Measurements from ENCODE around the gene FEN1.
A peak's percentile ranks its signal among the peaks of the same experiment; 100 is the strongest.

Gene FEN1

GRCh38 chr11:61749591-61750217 is 43.0 kb upstream of the FEN1 start:
- no peak overlapping the region for H3K4me3 ChIP-seq (ENCODE audit: low read depth in 1 of 5, low read length in 5 of 5)
- H3K27ac ChIP-seq (ENCODE audit: low read depth, low read length), result no peak overlapping the region
- H3K4me1 ChIP-seq (ENCODE audit: control insufficient read depth in 5 of 5, insufficient read depth in 5 of 5, low read length in 5 of 5), result peaks cover 0 to 21% (median 16%) of the 10 kb centered on the region in 5 donors
- peaks cover 0 to 4% (median 0%) of the 10 kb centered on the region in 5 donors for H3K36me3 ChIP-seq (ENCODE audit: control insufficient read depth in 5 of 5, insufficient read depth in 5 of 5, low read length in 5 of 5)
- H3K9ac ChIP-seq (ENCODE audit: low read length in 5 of 5), result no peak overlapping the region
- H3K27me3 ChIP-seq (ENCODE audit: control insufficient read depth in 5 of 5, insufficient read depth in 4 of 5, low read length in 5 of 5), result peaks cover 0 to 11% (median 3%) of the 10 kb centered on the region in 5 donors
- no peaks in the 10 kb centered on the region for H3K9me3 ChIP-seq (ENCODE audit: control insufficient read depth in 5 of 5, low read length in 5 of 5)

- Histone ChIP-seq H3K36me3 (ENCODE audit: control insufficient read depth in 5 of 5, insufficient read depth in 5 of 5, low read length in 5 of 5) (no peaks in the 10 kb centered on the region), H3K4me3 (ENCODE audit: low read depth in 1 of 5, low read length in 5 of 5) (no peak overlapping the region), H3K9ac (ENCODE audit: low read length in 5 of 5) (no peak overlapping the region), H3K27ac (ENCODE audit: low read depth, low read length) (no peak overlapping the region), H3K9me3 (ENCODE audit: control insufficient read depth in 5 of 5, low read length in 5 of 5) (no peaks in the 10 kb centered on the region), H3K4me1 (ENCODE audit: control insufficient read depth in 5 of 5, insufficient read depth in 5 of 5, low read length in 5 of 5) (peaks cover 0 to 21% (median 16%) of the 10 kb centered on the region in 5 donors), H3K27me3 (ENCODE audit: control insufficient read depth in 5 of 5, insufficient read depth in 4 of 5, low read length in 5 of 5) (peaks cover 0 to 11% (median 3%) of the 10 kb centered on the region in 5 donors)
Observed at GRCh38 chr11:61750631-61751273, 42.0 kb upstream of the FEN1 start.

GRCh38 chr11:61751384-61751783 is 41.3 kb upstream of the FEN1 start:
- no peak overlapping the region for H3K9ac ChIP-seq (ENCODE audit: low read length in 5 of 5)
- no peak overlapping the region for H3K4me3 ChIP-seq (ENCODE audit: low read depth in 1 of 5, low read length in 5 of 5)
- no peak overlapping the region for H3K27ac ChIP-seq (ENCODE audit: low read depth, low read length)
- no peaks in the 10 kb centered on the region for H3K36me3 ChIP-seq (ENCODE audit: control insufficient read depth in 5 of 5, insufficient read depth in 5 of 5, low read length in 5 of 5)
- peaks cover 0 to 11% (median 3%) of the 10 kb centered on the region in 5 donors for H3K27me3 ChIP-seq (ENCODE audit: control insufficient read depth in 5 of 5, insufficient read depth in 4 of 5, low read length in 5 of 5)
- no peaks in the 10 kb centered on the region for H3K9me3 ChIP-seq (ENCODE audit: control insufficient read depth in 5 of 5, low read length in 5 of 5)
- H3K4me1 ChIP-seq (ENCODE audit: control insufficient read depth in 5 of 5, insufficient read depth in 5 of 5, low read length in 5 of 5), result peaks cover 0 to 24% (median 16%) of the 10 kb centered on the region in 5 donors

GRCh38 chr11:61752117-61752924 is 40.4 kb upstream of the FEN1 start, which contains the start of gene MYRF:
MYRF (plus strand) TSS chr11:61752636; CDS start chr11:61752745, 109 bp downstream.
- Histone ChIP-seq H3K4me1 (ENCODE audit: control insufficient read depth in 5 of 5, insufficient read depth in 5 of 5, low read length in 5 of 5) (peaks cover 0 to 24% (median 17%) of the 10 kb centered on the region in 5 donors), H3K36me3 (ENCODE audit: control insufficient read depth in 5 of 5, insufficient read depth in 5 of 5, low read length in 5 of 5) (no peaks in the 10 kb centered on the region), H3K9me3 (ENCODE audit: control insufficient read depth in 5 of 5, low read length in 5 of 5) (no peaks in the 10 kb centered on the region), H3K4me3 (ENCODE audit: low read depth in 1 of 5, low read length in 5 of 5) (peak within 1 kb of the TSS; percentile 19 to 64 (median 48)), H3K27ac (ENCODE audit: low read depth, low read length) (no peak within 1 kb of the TSS), H3K27me3 (ENCODE audit: control insufficient read depth in 5 of 5, insufficient read depth in 4 of 5, low read length in 5 of 5) (peaks cover 0 to 11% (median 3%) of the 10 kb centered on the region in 5 donors), H3K9ac (ENCODE audit: low read length in 5 of 5) (peak within 1 kb of the TSS in 2 of 5 donors; percentile 25 to 32)

- no peak overlapping the region for H3K27ac ChIP-seq (ENCODE audit: low read depth, low read length)
Observed at GRCh38 chr11:61752925-61753521, 39.7 kb upstream of the FEN1 start.

GRCh38 chr11:61753672-61754071 is 39.0 kb upstream of the FEN1 start:
- no peaks in the 10 kb centered on the region for H3K36me3 ChIP-seq (ENCODE audit: control insufficient read depth in 5 of 5, insufficient read depth in 5 of 5, low read length in 5 of 5)
- no peak overlapping the region for H3K9ac ChIP-seq (ENCODE audit: low read length in 5 of 5)
- no peak overlapping the region for H3K27ac ChIP-seq (ENCODE audit: low read depth, low read length)
- H3K27me3 ChIP-seq (ENCODE audit: control insufficient read depth in 5 of 5, insufficient read depth in 4 of 5, low read length in 5 of 5), result peaks cover 0 to 11% (median 3%) of the 10 kb centered on the region in 5 donors
- peaks cover 0 to 15% (median 10%) of the 10 kb centered on the region in 5 donors for H3K4me1 ChIP-seq (ENCODE audit: control insufficient read depth in 5 of 5, insufficient read depth in 5 of 5, low read length in 5 of 5)
- no peaks in the 10 kb centered on the region for H3K9me3 ChIP-seq (ENCODE audit: control insufficient read depth in 5 of 5, low read length in 5 of 5)
- H3K4me3 ChIP-seq (ENCODE audit: low read depth in 1 of 5, low read length in 5 of 5), result no peak overlapping the region

More at GRCh38 chr11:61752925-61753521, 39.7 kb upstream of the FEN1 start:
- Histone ChIP-seq H3K9ac (ENCODE audit: low read length in 5 of 5) (peak overlapping the region in 2 of 5 donors; percentile 25 to 32), H3K36me3 (ENCODE audit: control insufficient read depth in 5 of 5, insufficient read depth in 5 of 5, low read length in 5 of 5) (no peaks in the 10 kb centered on the region), H3K27me3 (ENCODE audit: control insufficient read depth in 5 of 5, insufficient read depth in 4 of 5, low read length in 5 of 5) (peaks cover 0 to 11% (median 3%) of the 10 kb centered on the region in 5 donors), H3K9me3 (ENCODE audit: control insufficient read depth in 5 of 5, low read length in 5 of 5) (no peaks in the 10 kb centered on the region), H3K4me1 (ENCODE audit: control insufficient read depth in 5 of 5, insufficient read depth in 5 of 5, low read length in 5 of 5) (peaks cover 0 to 18% (median 13%) of the 10 kb centered on the region in 5 donors), H3K4me3 (ENCODE audit: low read depth in 1 of 5, low read length in 5 of 5) (peak overlapping the region in 4 of 5 donors; percentile 36 to 64 (median 48))

- H3K4me1 ChIP-seq (ENCODE audit: control insufficient read depth in 5 of 5, insufficient read depth in 5 of 5, low read length in 5 of 5), result peaks cover 0 to 15% (median 10%) of the 10 kb centered on the region in 5 donors
- no peak overlapping the region for H3K27ac ChIP-seq (ENCODE audit: low read depth, low read length)
- no peak overlapping the region for H3K9ac ChIP-seq (ENCODE audit: low read length in 5 of 5)
- H3K27me3 ChIP-seq (ENCODE audit: control insufficient read depth in 5 of 5, insufficient read depth in 4 of 5, low read length in 5 of 5), result peaks cover 0 to 11% (median 3%) of the 10 kb centered on the region in 5 donors
- H3K36me3 ChIP-seq (ENCODE audit: control insufficient read depth in 5 of 5, insufficient read depth in 5 of 5, low read length in 5 of 5), result no peaks in the 10 kb centered on the region
- H3K9me3 ChIP-seq (ENCODE audit: control insufficient read depth in 5 of 5, low read length in 5 of 5), result no peaks in the 10 kb centered on the region
- no peak overlapping the region for H3K4me3 ChIP-seq (ENCODE audit: low read depth in 1 of 5, low read length in 5 of 5)
Observed at GRCh38 chr11:61754534-61755482, 37.9 kb upstream of the FEN1 start.

GRCh38 chr11:61756147-61756451 is 36.6 kb upstream of the FEN1 start:
- H3K9me3 ChIP-seq (ENCODE audit: control insufficient read depth in 5 of 5, low read length in 5 of 5), result no peaks in the 10 kb centered on the region
- H3K36me3 ChIP-seq (ENCODE audit: control insufficient read depth in 5 of 5, insufficient read depth in 5 of 5, low read length in 5 of 5), result no peaks in the 10 kb centered on the region
- no peak overlapping the region for H3K9ac ChIP-seq (ENCODE audit: low read length in 5 of 5)
- H3K4me3 ChIP-seq (ENCODE audit: low read depth in 1 of 5, low read length in 5 of 5), result no peak overlapping the region
- H3K27me3 ChIP-seq (ENCODE audit: control insufficient read depth in 5 of 5, insufficient read depth in 4 of 5, low read length in 5 of 5), result peaks cover 0 to 18% (median 3%) of the 10 kb centered on the region in 5 donors
- H3K27ac ChIP-seq (ENCODE audit: low read depth, low read length), result no peak overlapping the region
- peaks cover 0 to 15% (median 10%) of the 10 kb centered on the region in 5 donors for H3K4me1 ChIP-seq (ENCODE audit: control insufficient read depth in 5 of 5, insufficient read depth in 5 of 5, low read length in 5 of 5)

Data from subcutaneous abdominal adipose tissue (tissue), 5 donors.